GM20000 (cell line): ENCODE data around the gene FARP1.

Experiments
- DNase-seq: peaks from one replicate; pipeline ENCODE4 v3.0.0; 2012; ENCODE audit warnings: low spot score
- CTCF ChIP-seq: IDR thresholded peaks from 2 replicates; pipeline ENCODE4 v1.5.1; 2012; ENCODE audit warnings: mild to moderate bottlenecking, control low read depth; ENCODE audit errors: extremely low read depth, missing control alignments

Gene FARP1

GRCh38 chr13:98360545-98360944 lies 217.7 kb downstream of the FARP1 start:
- TF ChIP-seq CTCF, result no peak
- no peak for DNase-seq

DNA sequence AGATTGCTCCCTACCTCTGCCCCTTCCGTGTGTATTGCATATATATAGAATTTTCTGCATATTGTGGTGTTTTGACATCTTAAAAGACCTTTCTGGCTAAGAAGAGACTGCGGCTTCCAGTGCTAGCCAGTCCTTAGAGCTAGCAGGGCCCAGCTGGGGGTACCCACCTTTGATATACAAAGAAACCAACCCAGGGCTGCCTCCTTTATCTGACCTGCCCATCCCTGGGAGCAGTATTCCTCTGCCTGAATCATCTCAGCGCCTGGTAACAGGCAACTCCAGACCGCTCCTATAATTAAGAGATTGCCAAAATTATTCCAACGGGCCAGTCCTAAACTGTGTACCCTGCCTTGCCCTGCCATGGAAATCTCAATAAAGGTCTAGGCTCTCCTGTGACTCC lies 220.4 kb downstream of the FARP1 start:
- DNase-seq, result no peak
- no peak for TF ChIP-seq CTCF

DNA sequence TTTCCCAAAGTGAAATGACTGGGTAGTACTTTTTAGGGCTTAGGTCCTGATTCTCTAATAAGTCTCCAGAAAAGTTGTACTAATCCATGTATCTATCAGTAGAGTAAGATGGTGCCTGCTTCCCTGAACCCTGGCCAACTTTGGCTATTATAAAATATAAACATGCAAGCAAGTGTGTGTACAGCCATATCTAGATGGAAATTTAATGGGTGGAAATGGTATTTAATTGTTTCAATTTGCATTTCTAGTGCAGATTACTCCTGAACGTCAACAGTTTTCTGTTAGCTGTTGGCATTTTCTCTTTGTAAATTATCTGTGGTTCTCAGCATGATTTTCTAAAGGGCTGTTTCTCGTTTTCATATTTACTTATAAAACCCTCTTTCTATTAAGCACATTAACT lies 221.3 kb downstream of the FARP1 start:
- DNase-seq, result no peak
- TF ChIP-seq CTCF, result no peak

DNA sequence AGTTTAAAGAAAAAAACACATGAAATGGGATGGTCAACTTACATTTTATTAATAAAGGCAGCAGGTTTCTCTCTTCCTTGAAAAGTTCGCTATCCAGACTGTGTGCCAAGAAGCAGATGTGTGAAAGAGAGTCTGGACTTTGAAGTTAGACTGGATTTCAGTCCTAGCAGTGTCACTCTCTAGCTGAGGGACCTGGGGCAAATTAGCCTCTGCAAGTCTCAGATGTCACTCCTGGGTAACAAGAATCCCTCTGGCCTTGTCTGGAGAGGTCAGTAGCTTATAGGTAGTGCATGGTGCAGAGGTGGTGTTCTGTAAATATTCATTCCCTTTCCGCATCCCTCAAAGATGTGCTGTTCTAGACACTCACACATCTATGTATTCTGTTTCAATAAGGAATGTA lies 221.8 kb downstream of the FARP1 start:
- DNase-seq, result no peak

DNA sequence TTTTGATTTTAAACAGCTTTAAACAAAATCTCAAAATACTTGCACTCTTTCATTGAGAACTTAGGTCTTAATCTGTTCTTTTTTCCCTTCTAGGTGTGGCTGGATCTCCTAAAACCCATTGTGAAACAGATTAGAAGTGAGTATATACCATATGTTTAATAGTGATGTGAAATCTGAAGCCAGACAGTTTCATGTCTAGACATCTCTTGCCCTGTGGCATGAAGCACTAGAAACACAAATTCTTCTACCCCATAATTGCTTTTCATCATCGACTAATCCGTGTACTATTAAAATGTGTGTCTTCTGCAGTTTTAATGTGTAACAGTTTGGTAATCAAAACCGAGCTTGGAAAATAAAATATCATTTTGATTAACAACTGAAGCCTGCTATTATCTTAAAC lies 222.4 kb downstream of the FARP1 start:
- TF ChIP-seq CTCF, result no peak
- no peak for DNase-seq

More for the DNA sequence above, 221.8 kb downstream of the FARP1 start:
- TF ChIP-seq CTCF, result no peak

DNA sequence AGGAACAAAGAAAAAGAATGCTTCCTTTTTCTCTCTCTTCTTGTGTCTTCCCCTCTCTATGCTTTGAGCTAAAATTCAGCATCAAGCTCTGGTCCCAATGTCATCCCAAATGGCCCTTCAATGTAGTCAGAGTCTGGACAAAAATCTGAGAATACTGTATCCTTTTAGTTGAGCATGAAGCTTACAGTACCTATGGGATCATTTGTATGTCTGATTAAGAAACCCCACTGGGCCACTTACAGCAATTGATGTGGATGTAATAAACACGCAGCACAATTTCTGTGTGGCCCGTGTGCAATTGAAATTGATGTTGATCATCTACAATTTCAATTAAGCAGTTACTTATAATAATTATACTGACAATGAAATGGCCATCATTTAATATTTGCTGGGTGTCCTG lies 223.1 kb downstream of the FARP1 start:
- no peak for DNase-seq
- no peak for TF ChIP-seq CTCF

GRCh38 chr13:98366443-98366842 lies 223.5 kb downstream of the FARP1 start:
- DNase-seq, result no peak
- no peak for TF ChIP-seq CTCF
